HepG2 (cell line): ENCODE measurements around the gene CHMP1A. TPM values are rescaled to one million over a fixed set of nuclear protein-coding genes. Genes with fewer than 3 reads are reported as not detected.

ENCODE experiments used
- AHR ChIP-seq: IDR thresholded peaks from 2 replicates; pipeline ENCODE4 v1.6.1; 2018; ENCODE audit warnings: missing genetic modification reagents, missing compliant biosample characterization
- BCL6 ChIP-seq: IDR thresholded peaks from 2 replicates; pipeline ENCODE4 v1.6.1; 2016; ENCODE audit warnings: missing genetic modification reagents, missing compliant biosample characterization
- CEBPZ ChIP-seq: IDR thresholded peaks from 2 replicates; pipeline ENCODE4 v1.6.1; 2012; ENCODE audit warnings: low read length, improper control_type of control experiment
- MATR3 ChIP-seq: sonication (generic); formaldehyde crosslinking; IDR thresholded peaks from 2 replicates; pipeline ENCODE4 v1.4.0; 2020; ENCODE audit warnings: missing genetic modification reagents
- PAF1 ChIP-seq: IDR thresholded peaks from 2 replicates; pipeline ENCODE4 v1.6.1; 2016; ENCODE audit warnings: missing genetic modification reagents, missing compliant biosample characterization
- PRPF4 ChIP-seq: fragments of 200-400 bp; formaldehyde crosslinking; IDR thresholded peaks from 2 replicates; pipeline ENCODE4 v1.6.1; 2016; ENCODE audit warnings: low read length, low read depth; ENCODE audit not compliant: poor library complexity, severe bottlenecking
- RFXANK ChIP-seq: IDR thresholded peaks from 2 replicates; pipeline ENCODE4 v1.6.1; 2016
- SIX4 ChIP-seq: sonication (generic); formaldehyde crosslinking; IDR thresholded peaks from 2 replicates; pipeline ENCODE4 v1.4.0; 2020; ENCODE audit warnings: missing genetic modification reagents
- SMAD1 ChIP-seq: sonication (generic); formaldehyde crosslinking; IDR thresholded peaks from 2 replicates; pipeline ENCODE4 v1.4.0; 2020; ENCODE audit warnings: missing genetic modification reagents, low read depth, mild to moderate bottlenecking, borderline replicate concordance
- TP53 ChIP-seq: sonication (generic); formaldehyde crosslinking; conservative IDR thresholded peaks from 2 replicates; pipeline ENCODE4 v1.4.0; 2020; ENCODE audit warnings: missing genetic modification reagents
- U2AF2 ChIP-seq: fragments of 200-400 bp; formaldehyde crosslinking; IDR thresholded peaks from 2 replicates; pipeline ENCODE4 v1.6.1; 2017; ENCODE audit warnings: low read depth, mild to moderate bottlenecking, low read length
- ZNF18 ChIP-seq: sonication (generic); formaldehyde crosslinking; IDR thresholded peaks from 2 replicates; pipeline ENCODE4 v1.8.0; 2022; ENCODE audit warnings: mild to moderate bottlenecking, missing genetic modification reagents; ENCODE audit not compliant: insufficient replicate concordance
- ZNF432 ChIP-seq: sonication (generic); formaldehyde crosslinking; IDR thresholded peaks from 2 replicates; pipeline ENCODE4 v1.5.0; 2020; ENCODE audit warnings: missing genetic modification reagents, mild to moderate bottlenecking, borderline replicate concordance
- polyA plus RNA-seq, 8 experiments: library from polyadenylated mRNA; depleted of rRNA in 3 of 8; stranded (reverse) in 7 of 8; unstranded in 1 of 8; fragments of >200 nt; fragmentation: Illumina TruSeq in 4 of 8; extraction: Trizol in 4 of 8; gene quantifications; 2 replicates each; pipeline versions ENCODE4 v1.2.1 to v1.2.3, GENCODE V29; 2011 to 2016; ENCODE audit warnings: low read depth in 4 of 8, missing spikeins in 1 of 8, mixed read lengths in 1 of 8; ENCODE audit not compliant: insufficient read depth in 1 of 8
- total RNA-seq, 5 experiments: library from RNA; depleted of rRNA; stranded (reverse); fragments of >200 nt; fragmentation: Illumina TruSeq; extraction: Trizol; gene quantifications; 2 replicates each; pipeline ENCODE4 v1.2.3, GENCODE V29; 2016; ENCODE audit warnings: low read depth in 1 of 5
- TF ChIP-seq, protein P1 (sequence below): sonication (generic); formaldehyde crosslinking; IDR thresholded peaks from 2 replicates; pipeline ENCODE4 v1.4.0; 2020; ENCODE audit warnings: missing genetic modification reagents, borderline replicate concordance
- TF ChIP-seq, protein P2 (sequence below): IDR thresholded peaks from 2 replicates; pipeline ENCODE4 v1.6.1; 2016
- TF ChIP-seq, protein P3 (sequence below): sonication (generic); formaldehyde crosslinking; conservative IDR thresholded peaks from 2 replicates; pipeline ENCODE4 v1.4.0; 2020; ENCODE audit warnings: missing genetic modification reagents

CHMP1A gene
- total and polyA plus RNA-seq, 2 of the 13 experiments (the other 11 are each of a cell fraction or from before 2014, with no cell fraction given): 69.4 to 73.3 TPM

GRCh38 chr16:89657442-89658220 is at the start of gene CHMP1A, which contains the start of gene SPATA33 (continued):
- TF ChIP-seq, protein P1, sequence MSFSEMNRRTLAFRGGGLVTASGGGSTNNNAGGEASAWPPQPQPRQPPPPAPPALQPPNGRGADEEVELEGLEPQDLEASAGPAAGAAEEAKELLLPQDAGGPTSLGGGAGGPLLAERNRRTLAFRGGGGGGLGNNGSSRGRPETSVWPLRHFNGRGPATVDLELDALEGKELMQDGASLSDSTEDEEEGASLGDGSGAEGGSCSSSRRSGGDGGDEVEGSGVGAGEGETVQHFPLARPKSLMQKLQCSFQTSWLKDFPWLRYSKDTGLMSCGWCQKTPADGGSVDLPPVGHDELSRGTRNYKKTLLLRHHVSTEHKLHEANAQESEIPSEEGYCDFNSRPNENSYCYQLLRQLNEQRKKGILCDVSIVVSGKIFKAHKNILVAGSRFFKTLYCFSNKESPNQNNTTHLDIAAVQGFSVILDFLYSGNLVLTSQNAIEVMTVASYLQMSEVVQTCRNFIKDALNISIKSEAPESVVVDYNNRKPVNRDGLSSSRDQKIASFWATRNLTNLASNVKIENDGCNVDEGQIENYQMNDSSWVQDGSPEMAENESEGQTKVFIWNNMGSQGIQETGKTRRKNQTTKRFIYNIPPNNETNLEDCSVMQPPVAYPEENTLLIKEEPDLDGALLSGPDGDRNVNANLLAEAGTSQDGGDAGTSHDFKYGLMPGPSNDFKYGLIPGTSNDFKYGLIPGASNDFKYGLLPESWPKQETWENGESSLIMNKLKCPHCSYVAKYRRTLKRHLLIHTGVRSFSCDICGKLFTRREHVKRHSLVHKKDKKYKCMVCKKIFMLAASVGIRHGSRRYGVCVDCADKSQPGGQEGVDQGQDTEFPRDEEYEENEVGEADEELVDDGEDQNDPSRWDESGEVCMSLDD (CRISPR knock-in tag): 0 out of 2 replicates have a peak, but pooled peaks have one; percentile 55
- TF ChIP-seq CEBPZ (no peak), ZNF18 (peak; percentile 41), RFXANK (CRISPR knock-in tag) (peak; percentile 42; the same call in 1 of the 2 replicates), SMAD1 (CRISPR knock-in tag) (no peak), SIX4 (peak; percentile 54; the same call in 1 of the 2 replicates), PRPF4 (no peak), U2AF2 (0 out of 2 replicates have a peak, but pooled peaks have one; percentile 48), ZNF432 (CRISPR knock-in tag) (no peak), PAF1 (CRISPR knock-in tag) (no peak), BCL6 (CRISPR knock-in tag) (peak; percentile 52; the same call in 1 of the 2 replicates), MATR3 (CRISPR knock-in tag) (no peak), AHR (CRISPR knock-in tag) (no peak; the same call in 1 of the 2 replicates), TP53 (CRISPR knock-in tag) (peak; percentile 85; the same call in 1 of the 2 replicates)
- TF ChIP-seq, protein P2, sequence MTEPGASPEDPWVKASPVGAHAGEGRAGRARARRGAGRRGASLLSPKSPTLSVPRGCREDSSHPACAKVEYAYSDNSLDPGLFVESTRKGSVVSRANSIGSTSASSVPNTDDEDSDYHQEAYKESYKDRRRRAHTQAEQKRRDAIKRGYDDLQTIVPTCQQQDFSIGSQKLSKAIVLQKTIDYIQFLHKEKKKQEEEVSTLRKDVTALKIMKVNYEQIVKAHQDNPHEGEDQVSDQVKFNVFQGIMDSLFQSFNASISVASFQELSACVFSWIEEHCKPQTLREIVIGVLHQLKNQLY: peak; percentile 31; the same call in 1 of the 2 replicates
- TF ChIP-seq, protein P3, sequence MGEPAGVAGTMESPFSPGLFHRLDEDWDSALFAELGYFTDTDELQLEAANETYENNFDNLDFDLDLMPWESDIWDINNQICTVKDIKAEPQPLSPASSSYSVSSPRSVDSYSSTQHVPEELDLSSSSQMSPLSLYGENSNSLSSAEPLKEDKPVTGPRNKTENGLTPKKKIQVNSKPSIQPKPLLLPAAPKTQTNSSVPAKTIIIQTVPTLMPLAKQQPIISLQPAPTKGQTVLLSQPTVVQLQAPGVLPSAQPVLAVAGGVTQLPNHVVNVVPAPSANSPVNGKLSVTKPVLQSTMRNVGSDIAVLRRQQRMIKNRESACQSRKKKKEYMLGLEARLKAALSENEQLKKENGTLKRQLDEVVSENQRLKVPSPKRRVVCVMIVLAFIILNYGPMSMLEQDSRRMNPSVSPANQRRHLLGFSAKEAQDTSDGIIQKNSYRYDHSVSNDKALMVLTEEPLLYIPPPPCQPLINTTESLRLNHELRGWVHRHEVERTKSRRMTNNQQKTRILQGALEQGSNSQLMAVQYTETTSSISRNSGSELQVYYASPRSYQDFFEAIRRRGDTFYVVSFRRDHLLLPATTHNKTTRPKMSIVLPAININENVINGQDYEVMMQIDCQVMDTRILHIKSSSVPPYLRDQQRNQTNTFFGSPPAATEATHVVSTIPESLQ (CRISPR knock-in tag): no peak
